ACHN (cell line): ENCODE data around the gene FTSJ1.
"Not testable (repeated sequence)": the region's sequence is repeated elsewhere in the genome, so short reads cannot be mapped to it uniquely, and the experiment has no call there.

Experiments
- DNase-seq: peaks from one replicate; pipeline ENCODE4 v3.0.0-alpha.2; 2015
- in situ Hi-C: cut with HindIII; loops from 2 replicates; pipeline ENCODE4 v1.10.0; 2017; ENCODE audit warnings: low sequenced_read_pairs, low pct_ligation_motif_present, low pct_unique_long_range_greater_than_20kb

FTSJ1 gene

DNA sequence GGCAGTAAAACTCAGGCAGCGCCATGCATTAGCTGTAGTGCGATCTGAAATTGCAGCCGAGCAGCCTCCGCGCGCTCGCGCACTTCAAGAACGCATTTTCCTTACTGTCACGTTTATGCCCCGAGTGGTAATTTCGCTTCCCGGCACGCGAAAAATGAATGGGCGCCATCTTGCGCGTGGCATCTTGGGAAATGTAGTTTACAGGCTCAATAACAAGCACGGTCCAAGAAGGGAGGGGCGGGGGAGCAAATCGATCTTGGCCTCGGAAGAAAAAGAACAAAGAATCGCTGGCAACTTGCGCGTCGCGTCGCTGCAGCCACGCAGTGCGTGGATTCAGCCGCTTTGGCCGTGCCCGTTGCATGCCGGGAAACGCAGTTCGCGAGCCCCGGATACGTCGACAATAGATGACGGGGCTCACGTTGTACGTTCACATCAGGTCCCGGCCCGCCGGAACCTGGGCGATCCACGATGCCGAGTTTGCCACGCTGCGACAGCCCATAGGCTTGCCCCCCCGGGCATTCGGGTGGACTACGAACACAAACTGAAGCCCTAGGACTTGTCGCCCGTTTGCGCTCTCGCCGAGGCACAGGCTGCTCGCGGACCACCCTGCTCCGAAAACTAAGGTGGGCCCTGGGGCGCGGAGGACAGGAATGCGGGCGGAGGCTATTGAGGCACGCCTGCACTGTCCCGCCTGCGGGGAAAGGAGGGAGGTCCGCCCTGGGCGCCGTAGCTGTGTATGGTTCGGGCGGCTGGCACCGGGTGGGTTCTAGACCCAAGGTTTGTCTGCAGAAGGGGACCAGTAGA, at the start of gene FTSJ1:
Gene FTSJ1 (plus strand): TSS at position 426 of the 804 bp plus-strand sequence. CDS start 1,849 bp downstream, outside the sequence.
- in situ Hi-C loops, result no loop called here
- DNase-seq, result peak; percentile 68

GRCh38 chrX:48427027-48427716, 48.8 kb upstream of the FTSJ1 start:
- DNase-seq, in situ Hi-C loops: not testable (repeated sequence)

GRCh38 chrX:48429606-48430005, 46.4 kb upstream of the FTSJ1 start:
- DNase-seq, in situ Hi-C loops: not testable (repeated sequence)

DNA sequence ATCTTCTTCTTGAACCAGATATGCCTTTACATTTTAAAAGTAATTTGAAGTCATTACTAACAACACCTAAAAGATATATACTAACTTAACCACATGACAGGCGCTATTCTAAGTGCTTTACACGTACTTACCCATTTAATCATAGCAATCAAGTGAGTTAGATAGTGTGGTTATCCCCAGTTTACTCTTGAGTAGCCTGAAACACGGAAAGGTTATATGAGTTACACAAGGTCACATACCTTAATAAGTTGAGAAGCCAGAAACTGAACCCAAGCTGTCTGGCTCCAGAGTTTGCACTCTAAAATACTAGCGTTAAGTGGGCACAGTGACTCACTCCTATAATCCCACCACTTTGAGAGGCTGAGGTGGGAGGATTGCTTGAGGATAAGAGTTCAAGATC, 45.8 kb upstream of the FTSJ1 start:
- DNase-seq, in situ Hi-C loops: not testable (repeated sequence)

GRCh38 chrX:48433713-48434112, 42.3 kb upstream of the FTSJ1 start:
- in situ Hi-C loops, DNase-seq: not testable (repeated sequence)

DNA sequence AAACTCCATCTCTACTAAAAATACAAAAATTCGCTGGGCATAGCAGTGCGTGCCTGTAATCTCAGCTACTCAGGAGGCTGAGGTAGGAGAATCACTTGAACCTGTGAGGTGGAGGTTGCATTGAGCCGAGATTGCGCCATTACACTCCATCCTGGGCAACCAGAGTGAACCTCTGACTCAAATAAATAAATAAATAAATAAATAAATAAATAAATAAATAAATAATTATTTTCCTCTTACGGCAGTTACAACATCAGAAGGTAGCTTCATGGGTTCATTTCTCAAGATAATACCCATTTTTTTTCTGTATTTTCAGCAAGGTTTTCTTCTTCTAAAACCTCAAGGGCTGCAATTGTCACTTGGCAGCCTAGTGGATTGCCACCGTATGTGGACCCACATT, 28.8 kb upstream of the FTSJ1 start:
- in situ Hi-C loops, DNase-seq: not testable (repeated sequence)

DNA sequence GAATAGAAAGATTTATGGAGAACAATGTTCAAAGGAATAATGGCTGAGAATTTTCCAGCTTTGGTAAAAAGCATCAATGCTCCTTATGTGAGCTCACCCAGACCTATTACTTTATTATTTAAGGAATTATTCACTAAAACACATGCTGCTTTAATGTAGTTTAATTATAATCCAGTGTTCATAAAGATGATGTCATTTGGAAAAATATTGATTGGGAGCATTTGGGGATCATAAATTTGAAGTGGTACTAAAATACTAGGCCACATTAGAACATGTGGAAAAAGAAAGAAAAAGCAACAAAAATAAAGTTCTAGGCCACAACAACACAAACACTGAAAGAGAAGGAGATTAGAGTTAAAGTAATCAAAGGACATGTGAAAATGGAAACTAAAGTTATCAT, 25.9 kb upstream of the FTSJ1 start:
- in situ Hi-C loops, result no loop called here
- no peak for DNase-seq

- no peak for DNase-seq
- in situ Hi-C loops, result no loop called here
Measured at GRCh38 chrX:48451708-48452107, 24.3 kb upstream of the FTSJ1 start.

DNA sequence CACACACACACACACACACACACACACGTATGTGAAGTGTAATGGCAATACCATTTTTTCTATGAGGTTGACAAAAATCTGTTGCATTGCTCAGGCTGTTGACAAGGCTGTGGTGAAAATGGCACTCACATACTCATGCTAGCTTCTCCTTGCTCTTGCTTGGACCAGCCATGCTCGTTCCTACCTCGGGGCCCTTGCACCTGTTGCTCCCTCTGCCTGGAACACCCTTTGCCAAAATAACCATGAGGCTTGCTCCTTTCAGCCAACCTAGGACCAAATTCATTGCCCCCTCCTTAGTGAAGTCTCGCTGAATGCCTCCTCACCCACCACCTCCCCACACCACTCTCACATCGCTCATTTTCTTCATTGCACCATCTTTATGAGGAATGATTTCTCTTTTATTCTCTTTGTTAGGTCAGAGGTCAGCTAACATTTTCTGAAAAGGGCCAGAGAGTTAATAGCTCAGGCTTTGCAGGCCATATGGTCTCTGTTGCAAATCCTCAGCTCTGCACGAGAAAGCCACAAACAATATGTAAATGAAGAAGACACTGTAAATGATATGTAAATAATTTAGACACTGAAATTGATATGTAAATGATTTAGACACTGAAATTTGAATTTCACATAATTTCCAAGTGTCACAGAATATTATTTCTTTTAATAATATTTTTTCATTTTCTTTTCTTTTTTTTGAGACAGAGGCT, 19.2 kb upstream of the FTSJ1 start:
- no peak for DNase-seq
- in situ Hi-C loops, result no loop called here

- DNase-seq, result no peak
- in situ Hi-C loops, result no loop called here
Measured at GRCh38 chrX:48458711-48459110, 17.3 kb upstream of the FTSJ1 start.

GRCh38 chrX:48459483-48459882, 16.5 kb upstream of the FTSJ1 start:
- no peak for DNase-seq
- in situ Hi-C loops, result no loop called here

DNA sequence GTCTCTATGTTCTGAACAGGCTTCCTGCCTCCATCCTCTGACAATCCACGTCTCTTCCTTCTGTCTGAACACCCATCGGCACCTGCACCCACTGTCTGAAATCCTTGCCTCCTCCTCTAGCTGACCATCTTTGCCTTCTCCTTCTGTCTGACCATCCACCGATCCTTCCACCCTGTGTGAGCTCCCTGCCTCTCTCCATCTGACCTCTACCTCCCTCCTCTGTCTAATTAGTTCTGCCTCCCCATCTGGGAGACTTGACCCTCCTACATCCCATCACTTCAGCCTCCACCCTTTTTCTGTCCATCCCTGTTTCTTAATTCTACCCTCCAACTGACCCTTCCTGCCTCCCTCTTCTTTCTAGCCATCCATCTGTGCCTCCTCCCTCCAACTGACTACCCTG, 16.0 kb upstream of the FTSJ1 start:
- in situ Hi-C loops, result no loop called here
- no peak for DNase-seq

DNA sequence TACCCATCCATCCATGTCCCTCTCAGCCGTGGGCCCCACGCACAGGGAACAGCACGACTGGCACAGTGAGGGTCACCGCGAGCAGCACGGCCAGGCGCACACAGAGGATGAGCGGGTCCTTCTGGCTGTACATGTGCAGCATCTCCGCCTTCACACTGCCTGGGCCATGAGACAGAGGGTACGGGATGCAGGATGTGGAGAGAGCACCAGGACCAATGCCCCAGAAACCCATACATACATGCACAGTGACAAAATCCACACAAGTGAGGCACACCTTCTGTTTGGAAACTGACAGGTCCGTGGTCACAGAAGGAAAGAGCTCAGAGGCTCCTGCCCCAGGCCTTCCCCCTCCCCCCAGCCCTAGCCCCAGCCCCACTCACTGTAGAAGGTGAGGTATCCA, 15.4 kb upstream of the FTSJ1 start:
- in situ Hi-C loops, result no loop called here
- no peak for DNase-seq

DNA sequence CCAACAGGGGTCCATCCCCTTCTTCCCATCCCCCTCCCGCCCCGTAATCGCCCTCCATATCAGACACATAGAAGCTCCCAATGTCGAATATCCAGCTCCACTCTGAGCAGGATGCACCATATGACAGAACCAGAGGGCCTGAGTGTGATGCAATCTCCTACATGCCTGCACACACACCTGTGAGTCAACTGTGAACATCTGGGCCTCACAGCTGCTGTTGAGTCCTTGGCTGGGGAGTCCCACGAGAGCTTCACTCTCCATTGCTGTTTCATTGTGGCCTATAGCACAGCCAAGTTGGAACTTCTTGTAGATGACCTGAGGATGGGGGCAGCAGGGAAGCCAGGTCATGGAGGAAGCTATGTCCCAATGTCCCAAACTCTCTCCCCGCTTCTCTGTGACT, 14.2 kb upstream of the FTSJ1 start:
- in situ Hi-C loops, result no loop called here
- no peak for DNase-seq

DNA sequence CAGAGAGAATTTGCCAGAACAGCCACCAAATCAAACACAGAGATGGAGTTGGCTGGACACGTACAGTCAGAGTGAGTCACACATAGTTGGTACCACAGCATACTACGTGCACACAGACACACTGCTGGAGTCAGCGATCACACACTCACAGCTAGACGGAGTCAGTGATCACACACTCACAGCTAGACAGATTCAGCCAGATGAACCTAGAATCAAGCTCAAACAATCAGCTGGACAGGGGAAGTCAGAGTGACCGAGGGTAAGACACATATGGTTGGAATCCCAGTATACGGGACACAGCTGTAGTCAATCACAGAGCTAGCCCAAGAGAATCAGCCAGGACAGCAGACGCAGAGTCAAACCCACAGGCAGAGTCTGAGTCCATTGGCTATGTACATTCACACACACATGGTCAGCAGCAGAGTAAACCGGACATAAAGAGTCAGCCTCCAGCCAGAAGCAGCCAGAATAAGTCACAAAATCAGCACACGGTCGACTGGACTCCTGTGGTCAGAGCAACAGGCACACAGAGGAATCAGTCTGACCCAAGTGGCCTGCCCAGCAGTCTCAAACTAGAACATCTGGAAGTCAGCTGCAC, 10.6 kb upstream of the FTSJ1 start:
- peak; percentile 16 for DNase-seq

DNA sequence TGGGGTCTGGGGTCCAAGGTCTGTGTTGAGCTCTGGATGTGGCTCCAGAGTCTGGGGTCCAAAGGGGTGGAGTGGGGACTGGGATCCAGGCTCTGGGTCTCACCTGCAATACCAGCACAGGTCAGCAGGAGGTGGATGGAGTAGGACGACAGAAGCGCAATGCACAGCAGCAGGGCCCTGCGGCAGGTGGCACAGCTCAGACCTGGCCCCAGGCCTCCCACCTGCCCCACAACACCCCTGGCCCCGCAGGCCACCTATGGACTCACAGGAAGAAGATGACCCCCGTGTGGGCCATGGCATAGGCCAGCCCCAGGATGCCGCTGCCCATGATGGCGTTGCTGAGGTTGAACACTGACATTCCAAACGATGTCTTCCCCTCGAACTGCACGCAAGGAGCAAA, 9.3 kb upstream of the FTSJ1 start:
- DNase-seq, result no peak
- in situ Hi-C loops, result no loop called here

More for the DNA sequence above, 10.6 kb upstream of the FTSJ1 start:
- in situ Hi-C loops, result no loop called here

- DNase-seq, result no peak
- in situ Hi-C loops, result no loop called here
Measured at GRCh38 chrX:48467281-48467761, 8.7 kb upstream of the FTSJ1 start.

DNA sequence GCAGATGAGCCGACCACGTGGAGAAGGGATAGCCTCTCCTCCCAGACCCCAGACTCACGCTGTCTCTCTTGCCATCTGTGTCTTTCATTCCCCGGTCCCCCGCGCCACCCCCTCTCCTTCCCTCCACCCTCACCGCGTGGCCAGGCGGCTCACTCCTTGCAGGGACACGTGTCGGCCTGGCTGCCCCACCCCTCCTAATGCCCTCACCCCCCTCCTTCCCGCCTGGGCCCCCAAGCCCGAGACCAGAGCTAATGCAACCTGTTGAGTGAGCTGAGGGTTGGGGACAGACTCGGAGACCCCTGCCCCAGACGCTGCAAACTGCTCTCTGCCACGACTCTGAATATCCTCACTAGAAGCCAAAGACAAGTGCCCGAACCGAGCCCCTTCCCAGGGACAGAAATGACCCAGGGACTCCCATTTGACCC, 7.7 kb upstream of the FTSJ1 start:
- DNase-seq, result no peak
- in situ Hi-C loops, result no loop called here
